Upper lobe of right lung (tissue), 1 donor: ENCODE measurements around the gene CCDC69. TPM values are rescaled to one million over a fixed set of nuclear protein-coding genes. Genes with fewer than 3 reads are reported as not detected.
A peak's percentile ranks its signal among the peaks of the same experiment; 100 is the strongest.
"Not testable (repeated sequence)": the region's sequence is repeated elsewhere in the genome, so short reads cannot be mapped to it uniquely, and the experiment has no call there.

ENCODE experiments used
- ATAC-seq: fragments of 200-7000 bp; cut with Tn5 transposase; one replicate; pipeline ENCODE4 v1.9.1; 2020; ENCODE audit warnings: mild to moderate bottlenecking, moderate library complexity
- DNase-seq: peaks from one replicate; pipeline ENCODE4 v3.0.0-alpha.2; 2020
- H3K27ac ChIP-seq: fragments of 200-600 bp; one replicate; pipeline ENCODE4 v1.8.0; 2022
- H3K27me3 ChIP-seq: fragments of 200-600 bp; one replicate; pipeline ENCODE4 v1.8.0; 2022; ENCODE audit warnings: mild to moderate bottlenecking
- H3K36me3 ChIP-seq: fragments of 200-600 bp; one replicate; pipeline ENCODE4 v1.8.0; 2022
- H3K4me1 ChIP-seq: fragments of 200-600 bp; one replicate; pipeline ENCODE4 v1.8.0; 2022
- H3K4me3 ChIP-seq: fragments of 200-600 bp; one replicate; pipeline ENCODE4 v1.8.0; 2022; ENCODE audit warnings: mild to moderate bottlenecking
- H3K9me3 ChIP-seq: fragments of 200-600 bp; one replicate; pipeline ENCODE4 v1.8.0; 2022
- CTCF ChIP-seq: fragments of 200-600 bp; IDR thresholded peaks from one replicate; pipeline ENCODE4 v1.8.0; 2022; ENCODE audit warnings: antibody characterized with exemption
- intact Hi-C: fragments of 100-400 bp; cut with DNase I; formaldehyde crosslinking; loops from one replicate; pipeline ENCODE4 v1.11.0; 2022
- total RNA-seq: library from RNA; stranded (reverse); fragmentation: NEBNext Ultra II Directional; extraction: Animal tissue kit (Norgen Biotek cat#: 25700); gene quantifications from one replicate; pipeline ENCODE4 v1.2.1, GENCODE V29; 2021
- donor health status: DM: no; HTN: yes; CAD: no; lungs with severe emphysema.

CCDC69 gene
- total RNA-seq, 1 donor from 2014 or later, result 81.9 TPM

GRCh38 chr5:151178372-151178771 lies 45.5 kb downstream of the CCDC69 start:
- no peaks in the 10 kb centered on the region for H3K27me3 ChIP-seq
- no peak overlapping the region for H3K4me3 ChIP-seq
- no peaks in the 10 kb centered on the region for H3K9me3 ChIP-seq
- H3K27ac ChIP-seq, result no peak overlapping the region
- no peaks in the 10 kb centered on the region for H3K4me1 ChIP-seq
- TF ChIP-seq CTCF, result no peak
- H3K36me3 ChIP-seq, result peaks cover 23% of the 10 kb centered on the region
- DNase-seq, result no peak
- no peak for ATAC-seq
- intact Hi-C loops, result no loop called here

DNA sequence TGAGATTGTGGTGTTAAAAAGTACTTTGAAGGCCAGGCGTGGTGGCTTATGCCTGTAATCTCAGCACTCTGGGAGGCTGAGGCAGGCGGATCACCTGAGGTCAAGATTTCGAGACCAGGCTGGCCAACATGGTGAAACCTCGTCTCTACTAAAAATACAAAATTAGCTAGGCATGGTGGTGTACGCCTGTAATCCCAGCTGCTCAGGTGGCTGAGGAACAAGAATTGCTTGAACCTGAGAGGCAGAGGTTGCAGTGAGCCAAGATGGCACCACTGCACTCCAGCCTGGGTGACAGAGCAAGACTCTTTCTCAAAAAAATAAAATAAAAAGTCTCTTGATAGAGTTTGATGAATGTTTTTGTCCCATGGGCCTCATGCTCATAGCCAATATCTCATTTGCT lies 47.6 kb downstream of the CCDC69 start:
- H3K27me3 ChIP-seq, H3K4me1 ChIP-seq, ATAC-seq, DNase-seq, H3K9me3 ChIP-seq, H3K4me3 ChIP-seq, intact Hi-C loops, H3K27ac ChIP-seq: not testable (repeated sequence)
- H3K36me3 ChIP-seq, result peaks cover 10% of the 10 kb centered on the region

DNA sequence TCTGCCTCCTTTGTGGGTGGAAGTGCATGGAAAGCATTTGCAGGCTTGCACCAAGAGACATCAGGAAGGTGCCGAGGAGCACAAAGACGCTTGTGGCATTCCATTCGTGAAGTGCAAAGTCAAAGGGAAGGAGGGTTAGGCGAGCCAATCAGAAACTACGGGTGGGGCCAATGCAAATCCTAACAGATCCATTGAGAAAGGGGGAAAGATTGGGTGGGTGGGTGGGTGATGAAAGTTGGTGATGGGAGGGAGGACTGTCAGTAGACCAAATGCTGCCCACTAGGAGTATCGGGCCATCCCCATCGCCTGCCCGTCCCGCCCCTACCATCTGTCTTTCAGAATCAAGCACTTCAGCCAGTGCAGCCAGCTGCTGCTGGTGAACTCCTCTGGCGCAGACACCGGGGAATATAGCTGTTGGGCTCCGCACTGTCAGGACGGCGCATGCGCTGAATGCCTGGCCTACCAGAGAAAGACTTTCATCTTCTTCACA lies 49.2 kb downstream of the CCDC69 start:
- no peaks in the 10 kb centered on the region for H3K4me1 ChIP-seq
- DNase-seq (no peak), ATAC-seq (peak; percentile 40)
- H3K27me3 ChIP-seq, result no peaks in the 10 kb centered on the region
- H3K36me3 ChIP-seq, result peaks cover 7% of the 10 kb centered on the region
- no peak for TF ChIP-seq CTCF
- H3K27ac ChIP-seq, result no peak overlapping the region
- intact Hi-C loops, result no loop called here
- no peak overlapping the region for H3K4me3 ChIP-seq
- no peaks in the 10 kb centered on the region for H3K9me3 ChIP-seq

GRCh38 chr5:151173711-151174611 lies 49.9 kb downstream of the CCDC69 start:
- H3K4me1 ChIP-seq, result no peaks in the 10 kb centered on the region
- DNase-seq, result no peak
- intact Hi-C loops, result no loop called here
- no peaks in the 10 kb centered on the region for H3K27me3 ChIP-seq
- H3K9me3 ChIP-seq, result no peaks in the 10 kb centered on the region
- H3K27ac ChIP-seq, result no peak overlapping the region
- TF ChIP-seq CTCF, result no peak
- ATAC-seq, result no peak
- peaks cover 6% of the 10 kb centered on the region for H3K36me3 ChIP-seq
- no peak overlapping the region for H3K4me3 ChIP-seq

GRCh38 chr5:151171529-151171928 lies 52.4 kb downstream of the CCDC69 start:
- ATAC-seq (peak; percentile 49), DNase-seq (no peak)
- no peak for TF ChIP-seq CTCF
- Histone ChIP-seq H3K36me3 (no peaks in the 10 kb centered on the region), H3K27ac (no peak overlapping the region), H3K4me1 (no peaks in the 10 kb centered on the region), H3K9me3 (no peaks in the 10 kb centered on the region), H3K4me3 (no peak overlapping the region), H3K27me3 (no peaks in the 10 kb centered on the region)
- intact Hi-C loops, result no loop called here

DNA sequence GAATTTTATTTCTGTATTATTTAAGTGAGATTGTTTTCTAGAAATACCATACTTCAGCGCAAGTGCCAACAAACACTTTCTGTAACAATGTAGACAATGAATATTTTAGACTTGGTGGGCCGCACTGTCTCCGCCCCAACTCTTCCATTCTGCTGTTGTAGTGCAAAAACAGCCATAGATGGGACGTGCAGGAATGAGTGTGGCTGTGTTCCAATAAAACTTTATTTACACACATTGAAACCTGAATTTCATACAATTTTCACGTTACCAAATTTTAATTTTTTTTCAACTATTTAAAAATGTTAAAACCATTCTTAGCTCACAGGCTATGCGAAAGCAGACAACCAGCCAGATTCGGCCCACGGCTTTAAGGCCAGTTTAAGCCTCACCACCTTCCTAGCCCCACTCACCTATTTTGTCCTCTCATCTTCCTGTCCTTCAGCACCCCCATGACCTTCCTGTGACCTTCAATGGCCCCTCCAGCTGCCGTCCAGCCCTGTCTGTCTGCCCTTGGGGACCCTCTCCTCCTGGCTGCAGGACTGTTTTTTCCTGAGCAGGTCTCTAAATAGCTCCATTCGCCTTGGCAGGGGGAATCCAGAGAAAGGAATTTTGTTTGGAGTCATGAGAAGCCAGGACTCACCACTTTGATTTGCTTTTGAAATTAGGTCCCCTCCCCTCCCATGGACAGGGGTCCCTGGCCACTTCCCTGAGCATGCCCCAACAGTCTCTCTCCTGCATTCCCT lies 55.1 kb downstream of the CCDC69 start:
- no peaks in the 10 kb centered on the region for H3K36me3 ChIP-seq
- no peak overlapping the region for H3K27ac ChIP-seq
- ATAC-seq (no peak), DNase-seq (peak; percentile 16)
- no peak for TF ChIP-seq CTCF
- intact Hi-C loops, result loop anchor here (10.0 kb wide), 1 partner anchor 66 kb away; no protein-coding TSS in a partner anchor
- peaks cover 5% of the 10 kb centered on the region for H3K4me1 ChIP-seq
- no peaks in the 10 kb centered on the region for H3K27me3 ChIP-seq
- H3K9me3 ChIP-seq, result no peaks in the 10 kb centered on the region
- no peak overlapping the region for H3K4me3 ChIP-seq
